Naive thymus-derived CD4-positive, alpha-beta T cell (primary cell): ENCODE measurements around the gene PITPNM3. TPM values are rescaled to one million over a fixed set of nuclear protein-coding genes. Genes with fewer than 3 reads are reported as not detected.

Source experiments
- ATAC-seq: fragments of 150-1000 bp; cut with Tn5 transposase; 2 replicates; pipeline ENCODE4 v1.10.0; 2021; ENCODE audit warnings: mild to moderate bottlenecking, moderate library complexity
- CTCF ChIA-PET: fragments of 350-600 bp; sonication (Branson Sonifier 250); formaldehyde crosslinking; loops from one replicate; lab custom pipeline; 2021; ENCODE audit warnings: antibody characterized with exemption; lab: Charles Lee
- POLR2A ChIA-PET: fragments of 350-600 bp; sonication (Branson Sonifier 250); formaldehyde crosslinking; loops from one replicate; lab custom pipeline; 2021; ENCODE audit warnings: antibody characterized with exemption, inconsistent platforms; lab: Charles Lee
- DNase-seq, 9 donors: peaks; one replicate each; pipeline versions ENCODE4 v3.0.0 to v3.0.0-alpha.2; 2020 to 2022; ENCODE audit warnings: mixed read lengths in 1 of 9
- H3K27ac ChIP-seq: one replicate; pipeline ENCODE4 v1.7.0; 2013; ENCODE audit warnings: mild to moderate bottlenecking, low read depth, low read length, moderate library complexity
- H3K27me3 ChIP-seq, 2 donors: one replicate each; pipeline ENCODE4 v1.7.0; 2013; ENCODE audit warnings: low read length in 2 of 2, mild to moderate bottlenecking in 2 of 2, moderate library complexity in 2 of 2; ENCODE audit not compliant: control insufficient read depth in 2 of 2, insufficient read depth in 2 of 2
- H3K36me3 ChIP-seq, 3 experiments: 1 replicate in 2 of 3; 2 replicates in 1 of 3; pipeline ENCODE4 v1.7.0; 2013; ENCODE audit warnings: low read length in 3 of 3, mild to moderate bottlenecking in 3 of 3, moderate library complexity in 1 of 3; ENCODE audit not compliant: insufficient read depth in 3 of 3, control insufficient read depth in 2 of 3
- H3K4me1 ChIP-seq, 2 donors: one replicate each; pipeline ENCODE4 v1.7.0; 2013; ENCODE audit warnings: low read length in 2 of 2, mild to moderate bottlenecking in 2 of 2, moderate library complexity in 1 of 2; ENCODE audit not compliant: control insufficient read depth in 2 of 2, insufficient read depth in 2 of 2
- H3K4me3 ChIP-seq: 2 replicates; pipeline ENCODE4 v1.7.0; 2013; ENCODE audit warnings: mild to moderate bottlenecking, low read length
- H3K9me3 ChIP-seq, 3 experiments: 1 replicate in 2 of 3; 2 replicates in 1 of 3; pipeline ENCODE4 v1.7.0; 2013; ENCODE audit warnings: low read length in 3 of 3; ENCODE audit not compliant: control insufficient read depth in 2 of 3
- H3K27ac Mint-ChIP-seq, 9 donors: one replicate each; pipeline ENCODE4 v1.8.0; 2020 to 2022; ENCODE audit warnings: mixed read lengths in 9 of 9, mild to moderate bottlenecking in 8 of 9, moderate library complexity in 5 of 9, inconsistent platforms in 2 of 9
- H3K27me3 Mint-ChIP-seq, 5 donors: one replicate each; pipeline ENCODE4 v1.8.0; 2021 to 2022; ENCODE audit warnings: mixed read lengths in 5 of 5, mild to moderate bottlenecking in 1 of 5
- H3K36me3 Mint-ChIP-seq, 5 donors: one replicate each; pipeline ENCODE4 v1.8.0; 2020 to 2022; ENCODE audit warnings: mixed read lengths in 5 of 5, mild to moderate bottlenecking in 3 of 5, inconsistent platforms in 1 of 5
- H3K4me1 Mint-ChIP-seq, 7 donors: one replicate each; pipeline ENCODE4 v1.8.0; 2020 to 2022; ENCODE audit warnings: mixed read lengths in 7 of 7, mild to moderate bottlenecking in 3 of 7, inconsistent platforms in 1 of 7
- H3K4me3 Mint-ChIP-seq, 10 donors: one replicate each; pipeline ENCODE4 v1.8.0; 2020 to 2022; ENCODE audit warnings: mild to moderate bottlenecking in 10 of 10, mixed read lengths in 10 of 10, moderate library complexity in 6 of 10, inconsistent platforms in 2 of 10
- H3K9me3 Mint-ChIP-seq, 11 donors: one replicate each; pipeline ENCODE4 v1.8.0; 2020 to 2022; ENCODE audit warnings: mixed read lengths in 11 of 11, mild to moderate bottlenecking in 4 of 11, inconsistent platforms in 1 of 11, moderate library complexity in 1 of 11
- intact Hi-C, 2 donors: fragments of 100-400 bp; cut with micrococcal nuclease; formaldehyde crosslinking; loops; one replicate each; pipeline ENCODE4 v1.15.1; 2023
- polyA plus RNA-seq, 2 donors: library from polyadenylated mRNA; unstranded; fragments of 300-500 nt; fragmentation: Illumina TruSeq; gene quantifications; one replicate each; pipeline ENCODE4 v1.2.3, GENCODE V29; 2021
- total RNA-seq, 6 experiments: library from RNA in 5 of 6; stranded (reverse) in 5 of 6; gene quantifications; 1 replicate in 5 of 6; 2 replicates in 1 of 6; pipeline ENCODE4 v1.2.3 and lab custom pipeline; 2021 to 2026

Gene PITPNM3
- total and polyA plus RNA-seq, 7 experiments from 2014 or later, result 0.04 to 0.58 (median 0.50) TPM; not detected in 1

DNA sequence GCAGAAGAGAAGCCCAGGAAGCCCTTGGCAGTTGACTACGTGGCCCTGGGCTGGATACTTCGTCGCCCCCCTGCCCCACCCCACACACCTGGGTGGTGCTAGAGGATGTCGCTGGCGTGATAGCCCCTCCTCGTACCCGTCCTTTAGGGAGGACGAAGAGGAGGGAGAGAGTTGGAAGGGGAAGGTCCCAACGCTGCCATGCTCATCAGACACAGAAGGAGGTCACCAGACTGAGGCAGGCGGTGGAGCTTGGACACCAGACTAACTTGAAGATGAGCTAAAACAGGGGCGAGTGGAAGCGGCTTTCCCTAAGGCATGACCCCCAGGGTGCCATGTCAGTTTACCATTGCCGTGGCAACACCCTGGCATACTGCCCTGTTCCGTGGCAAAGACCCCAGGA, 132.4 kb downstream of the PITPNM3 start:
- H3K27me3 ChIP-seq, result no peaks in the 10 kb centered on the region
- ChIA-PET CTCF (interaction anchor here (0.7 to 2.2 kb wide), 6 partner anchors 12 to 836 kb away, joined by 3 to 11 read pairs (median 4); no protein-coding TSS in a partner anchor), POLR2A (no interaction called here)
- H3K27ac Mint-ChIP-seq, result peak overlapping the region in 1 of 9 donors; percentile 51
- no peaks in the 10 kb centered on the region for H3K9me3 ChIP-seq
- H3K36me3 ChIP-seq, result no peaks in the 10 kb centered on the region
- peaks cover 11 to 24% (median 18%) of the 10 kb centered on the region in 7 donors for H3K4me1 Mint-ChIP-seq
- no peak overlapping the region for H3K4me3 Mint-ChIP-seq
- no peaks in the 10 kb centered on the region for H3K36me3 Mint-ChIP-seq
- no peaks in the 10 kb centered on the region for H3K9me3 Mint-ChIP-seq
- peaks cover 4 to 18% of the 10 kb centered on the region in 2 donors for H3K4me1 ChIP-seq
- H3K27ac ChIP-seq, result no peak overlapping the region
- DNase-seq (no peak), ATAC-seq (no peak)
- H3K4me3 ChIP-seq, result no peak overlapping the region
- intact Hi-C loops, result loop anchor here (5.0 kb wide), 2 partner anchors 717 to 1177 kb away; no protein-coding TSS in a partner anchor
- H3K27me3 Mint-ChIP-seq, result peaks cover 0 to 73% (median 11%) of the 10 kb centered on the region in 5 donors

DNA sequence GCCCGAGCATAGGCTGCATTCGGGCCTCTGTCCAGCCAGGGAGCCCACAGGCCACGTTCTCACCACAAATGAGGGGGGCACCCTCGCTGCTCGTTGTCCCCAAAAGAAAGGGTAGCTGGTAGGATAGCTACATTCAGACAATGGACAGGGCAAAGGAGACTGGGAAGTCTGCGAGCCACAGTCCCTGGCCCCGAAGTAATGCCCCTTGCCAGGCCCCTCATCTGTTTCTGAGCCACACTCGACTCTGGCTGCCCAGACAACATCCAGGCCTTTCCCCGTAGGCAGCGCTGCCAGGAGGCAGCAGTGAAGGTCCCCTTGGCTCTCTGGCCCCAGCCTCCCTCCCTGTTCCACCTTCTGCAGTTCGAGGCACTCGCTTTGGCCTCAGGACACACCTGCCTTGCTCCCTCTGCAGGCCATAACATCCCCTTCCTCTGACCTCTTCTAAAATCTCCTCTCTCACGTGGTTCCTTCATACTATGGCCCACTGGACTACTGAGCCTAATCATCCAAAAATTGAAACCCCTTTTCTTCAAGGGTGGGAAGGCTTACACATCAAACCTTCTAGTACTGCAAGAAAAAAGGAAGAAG, 133.6 kb downstream of the PITPNM3 start:
- Histone ChIP-seq H3K9me3 (no peaks in the 10 kb centered on the region), H3K4me3 (no peak overlapping the region), H3K27me3 (no peaks in the 10 kb centered on the region), H3K36me3 (no peaks in the 10 kb centered on the region), H3K27ac (no peak overlapping the region), H3K4me1 (peaks cover 2 to 13% of the 10 kb centered on the region in 2 donors)
- H3K27ac Mint-ChIP-seq, result no peak overlapping the region
- POLR2A ChIA-PET, result interaction anchor here (0.6 kb wide), 1 partner anchor 592 kb away, joined by 3 read pairs; no protein-coding TSS in a partner anchor
- DNase-seq (no peak), ATAC-seq (no peak)
- no peak overlapping the region for H3K4me3 Mint-ChIP-seq
- CTCF ChIA-PET, result interaction anchor here (1.0 to 2.2 kb wide), 2 partner anchors 835 to 838 kb away, joined by 5 to 11 read pairs; partner anchors contain the start of gene NLRP1
- H3K9me3 Mint-ChIP-seq, result no peaks in the 10 kb centered on the region
- peaks cover 0 to 65% (median 11%) of the 10 kb centered on the region in 5 donors for H3K27me3 Mint-ChIP-seq
- intact Hi-C loops, result loop anchor here (1.0 to 5.0 kb wide), 4 partner anchors 715 to 1175 kb away; no protein-coding TSS in a partner anchor
- peaks cover 9 to 16% (median 11%) of the 10 kb centered on the region in 7 donors for H3K4me1 Mint-ChIP-seq
- H3K36me3 Mint-ChIP-seq, result no peaks in the 10 kb centered on the region

DNA sequence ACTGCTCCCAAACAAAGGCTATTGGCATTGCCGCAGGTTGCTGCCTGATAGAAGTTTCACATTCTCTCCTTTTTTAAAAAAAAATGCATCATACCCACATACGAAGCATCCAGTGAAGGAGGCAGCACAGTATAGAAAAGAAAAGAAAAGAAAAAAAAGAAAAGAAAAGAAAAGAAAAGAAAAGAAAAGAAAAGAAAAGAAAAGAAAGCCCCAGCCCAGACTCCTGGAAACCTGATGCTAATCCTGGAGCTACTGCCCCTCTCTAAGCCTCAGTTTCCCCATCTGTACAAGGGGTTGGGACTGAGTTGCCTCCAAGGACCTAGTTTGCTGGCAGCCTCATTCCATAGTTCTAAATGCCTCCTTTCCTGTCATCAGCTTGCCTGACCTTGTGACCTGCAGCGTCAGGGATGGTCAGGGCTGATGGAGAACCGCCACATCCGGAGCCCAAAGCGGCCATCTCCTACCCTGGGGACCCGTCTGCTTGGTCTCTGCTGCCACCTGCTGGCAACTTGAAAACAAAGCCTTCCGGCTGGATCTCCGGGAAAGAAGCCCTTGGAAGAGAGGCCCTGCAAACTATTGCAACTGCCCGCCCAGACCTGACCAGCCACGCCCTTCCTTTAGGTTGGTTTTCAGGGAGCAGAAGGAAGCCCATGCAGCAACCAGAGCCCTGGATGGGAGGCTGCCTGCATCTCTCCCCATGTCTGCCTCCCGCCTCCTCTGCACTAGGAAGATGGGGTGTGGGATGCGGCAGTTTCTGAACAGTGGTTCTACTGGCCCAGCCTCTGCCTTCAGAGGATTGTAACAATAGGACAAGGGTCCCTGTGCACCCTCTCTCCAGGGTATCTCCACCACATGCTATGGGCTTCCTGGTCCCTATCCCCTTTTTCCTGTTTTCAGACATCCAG, 134.4 kb downstream of the PITPNM3 start:
- H3K4me1 ChIP-seq, result peaks cover 0 to 5% of the 10 kb centered on the region in 2 donors
- H3K9me3 ChIP-seq, result no peaks in the 10 kb centered on the region
- ATAC-seq, result peak; percentile 89
- Mint-ChIP-seq H3K4me3 (no peak overlapping the region), H3K4me1 (peaks cover 1 to 8% (median 3%) of the 10 kb centered on the region in 7 donors), H3K27me3 (peaks cover 0 to 57% (median 11%) of the 10 kb centered on the region in 5 donors), H3K9me3 (no peaks in the 10 kb centered on the region), H3K27ac (peak overlapping the region in 1 of 9 donors; percentile 25), H3K36me3 (no peaks in the 10 kb centered on the region)
- peak; percentile 28 to 74 (median 56) for DNase-seq
- no peak overlapping the region for H3K4me3 ChIP-seq
- H3K36me3 ChIP-seq, result no peaks in the 10 kb centered on the region
- H3K27ac ChIP-seq, result no peak overlapping the region
- ChIA-PET CTCF (interaction anchor here (0.9 to 2.2 kb wide), 4 partner anchors 20 to 838 kb away, joined by 5 to 11 read pairs (median 6); partner anchors contain the start of gene NLRP1), POLR2A (interaction anchor here (0.6 kb wide), 1 partner anchor 591 kb away, joined by 3 read pairs; no protein-coding TSS in a partner anchor)
- no peaks in the 10 kb centered on the region for H3K27me3 ChIP-seq
- intact Hi-C loops, result loop anchor here (1.0 to 5.0 kb wide), 4 partner anchors 715 to 1175 kb away; no protein-coding TSS in a partner anchor

DNA sequence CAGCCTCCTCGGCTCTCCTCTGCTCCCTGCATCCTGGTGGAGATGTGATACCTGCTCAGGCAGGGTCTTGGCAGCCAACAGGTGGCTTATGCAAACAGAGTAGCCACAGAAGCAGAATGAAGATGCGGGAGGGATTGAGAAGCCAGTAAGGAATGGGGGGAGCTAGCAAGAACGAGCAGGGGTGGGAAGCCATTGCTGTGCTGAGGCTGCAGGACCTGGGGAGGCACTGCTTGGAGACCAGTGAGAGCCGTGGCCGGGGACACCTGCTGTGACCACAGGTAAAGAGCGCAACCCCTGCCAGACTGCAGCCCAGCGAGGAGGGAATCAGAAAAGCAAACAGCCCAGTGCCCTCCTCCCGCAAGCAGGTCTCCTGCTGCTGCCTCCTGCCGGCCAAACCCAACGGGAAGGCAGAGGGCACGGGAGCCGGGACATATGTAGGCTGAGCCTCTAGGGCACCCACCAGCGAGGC, 136.1 kb downstream of the PITPNM3 start:
- intact Hi-C loops, result loop anchor here (5.0 kb wide), 2 partner anchors 713 to 1173 kb away; no protein-coding TSS in a partner anchor
- H3K27me3 ChIP-seq, result no peaks in the 10 kb centered on the region
- no peak overlapping the region for H3K27ac Mint-ChIP-seq
- no peak overlapping the region for H3K4me3 ChIP-seq
- no peak overlapping the region for H3K4me3 Mint-ChIP-seq
- POLR2A ChIA-PET, result no interaction called here
- CTCF ChIA-PET, result interaction anchor here (0.7 kb wide), 1 partner anchor 834 kb away, joined by 4 read pairs; no protein-coding TSS in a partner anchor
- H3K9me3 Mint-ChIP-seq, result no peaks in the 10 kb centered on the region
- DNase-seq (peak in 3 of 9 donors; percentile 13 to 21 (median 13)), ATAC-seq (peak; percentile 33)
- H3K27ac ChIP-seq, result no peak overlapping the region
- peaks cover 0 to 6% (median 3%) of the 10 kb centered on the region in 7 donors for H3K4me1 Mint-ChIP-seq
- H3K36me3 ChIP-seq, result no peaks in the 10 kb centered on the region
- H3K9me3 ChIP-seq, result no peaks in the 10 kb centered on the region
- no peaks in the 10 kb centered on the region for H3K36me3 Mint-ChIP-seq
- H3K27me3 Mint-ChIP-seq, result peaks cover 0 to 46% (median 12%) of the 10 kb centered on the region in 5 donors
- peaks cover 0 to 3% of the 10 kb centered on the region in 2 donors for H3K4me1 ChIP-seq

DNA sequence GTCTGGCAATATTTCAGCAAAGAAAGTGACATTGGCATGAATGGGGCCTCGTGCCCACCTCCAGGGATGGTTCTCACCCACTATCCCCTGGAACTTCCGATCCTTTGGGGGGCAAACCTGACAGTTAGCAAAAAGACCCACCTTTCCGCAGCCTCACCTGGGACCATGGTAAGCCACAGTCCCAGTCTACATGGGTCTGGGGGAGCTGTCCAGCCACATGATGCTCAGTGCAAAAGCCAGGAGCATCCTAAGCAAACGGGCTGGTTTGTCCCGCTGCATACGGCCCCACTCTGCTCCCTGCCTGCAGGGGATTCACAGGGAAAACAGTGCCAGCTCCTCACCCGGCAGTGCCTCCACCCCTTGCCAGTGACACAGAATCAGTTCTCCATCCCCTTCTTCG, 140.7 kb downstream of the PITPNM3 start:
- Histone ChIP-seq H3K36me3 (no peaks in the 10 kb centered on the region), H3K9me3 (no peaks in the 10 kb centered on the region), H3K27ac (no peak overlapping the region), H3K4me3 (no peak overlapping the region), H3K4me1 (no peaks in the 10 kb centered on the region), H3K27me3 (no peaks in the 10 kb centered on the region)
- Mint-ChIP-seq H3K27ac (no peak overlapping the region), H3K36me3 (no peaks in the 10 kb centered on the region), H3K27me3 (peaks cover 0 to 15% (median 6%) of the 10 kb centered on the region in 5 donors), H3K4me1 (no peaks in the 10 kb centered on the region), H3K4me3 (no peak overlapping the region), H3K9me3 (peaks cover 0 to 1% (median 0%) of the 10 kb centered on the region in 11 donors)
- DNase-seq, result no peak
- ChIA-PET POLR2A (no interaction called here), CTCF (interaction anchor here (1.4 kb wide), 1 partner anchor 824 kb away, joined by 4 read pairs; no protein-coding TSS in a partner anchor)
- no peak for ATAC-seq
- intact Hi-C loops, result no loop called here

DNA sequence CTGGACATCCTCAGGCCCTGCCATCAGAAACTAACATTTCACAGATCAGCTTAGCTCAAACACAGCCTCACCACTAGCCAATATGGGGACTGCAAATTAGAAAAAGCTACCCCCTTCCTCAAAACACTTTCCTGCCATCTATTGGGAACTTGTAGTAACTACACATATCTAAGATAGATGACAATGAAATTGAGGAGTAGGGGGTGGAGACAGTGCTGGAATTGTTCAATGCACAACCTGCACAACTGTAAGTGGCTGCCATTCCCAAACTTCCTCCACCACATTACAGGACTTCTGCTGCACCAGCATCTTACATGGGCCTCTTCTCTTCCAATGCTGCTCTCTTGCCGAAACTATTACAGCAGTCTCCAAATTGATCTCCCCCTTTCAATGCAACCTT, 143.3 kb downstream of the PITPNM3 start:
- H3K9me3 ChIP-seq, result no peaks in the 10 kb centered on the region
- Mint-ChIP-seq H3K27ac (no peak overlapping the region), H3K9me3 (peaks cover 0 to 1% (median 0%) of the 10 kb centered on the region in 11 donors), H3K36me3 (no peaks in the 10 kb centered on the region), H3K4me3 (no peak overlapping the region), H3K27me3 (peaks cover 4 to 11% (median 5%) of the 10 kb centered on the region in 5 donors), H3K4me1 (no peaks in the 10 kb centered on the region)
- H3K27ac ChIP-seq, result no peak overlapping the region
- POLR2A ChIA-PET, result no interaction called here
- CTCF ChIA-PET, result interaction anchor here (0.5 kb wide), 1 partner anchor 22 kb away, joined by 3 read pairs; no protein-coding TSS in a partner anchor
- intact Hi-C loops, result no loop called here
- no peak overlapping the region for H3K4me3 ChIP-seq
- DNase-seq, result no peak
- no peaks in the 10 kb centered on the region for H3K4me1 ChIP-seq
- H3K36me3 ChIP-seq, result no peaks in the 10 kb centered on the region
- ATAC-seq, result peak; percentile 47
- H3K27me3 ChIP-seq, result no peaks in the 10 kb centered on the region
